K562 (cell line): ENCODE data around the gene CGNL1.

ENCODE experiments used
- CEBPB ChIP-seq: fragments of 450-650 bp; IDR thresholded peaks from 2 replicates; pipeline ENCODE4 v1.6.1; 2016; ENCODE audit warnings: missing genetic modification characterization, missing compliant biosample characterization
- SMAD2 ChIP-seq: fragments of 150-350 bp; IDR thresholded peaks from 2 replicates; pipeline ENCODE4 v1.6.1; 2014; ENCODE audit warnings: low read depth, mild to moderate bottlenecking, low read length
- TAF1 ChIP-seq: IDR thresholded peaks from 2 replicates; pipeline ENCODE4 v1.6.1; 2011; ENCODE audit warnings: mild to moderate bottlenecking, low read length, moderate library complexity; ENCODE audit not compliant: insufficient read depth, control insufficient read depth, severe bottlenecking; ENCODE audit errors: extremely low read depth
- ZNF184 ChIP-seq: sonication (generic); formaldehyde crosslinking; IDR thresholded peaks from 2 replicates; pipeline ENCODE4 v1.5.0; 2020; ENCODE audit warnings: missing genetic modification reagents

GRCh38 chr15:57542505-57542817, 166.2 kb downstream of the CGNL1 start:
- TF ChIP-seq ZNF184 (CRISPR knock-in tag), result no peak
- no peak for TF ChIP-seq SMAD2
- TF ChIP-seq TAF1, result no peak
- no peak for TF ChIP-seq CEBPB (tag)
